Measurements from ENCODE around the gene TMED7.

DNA sequence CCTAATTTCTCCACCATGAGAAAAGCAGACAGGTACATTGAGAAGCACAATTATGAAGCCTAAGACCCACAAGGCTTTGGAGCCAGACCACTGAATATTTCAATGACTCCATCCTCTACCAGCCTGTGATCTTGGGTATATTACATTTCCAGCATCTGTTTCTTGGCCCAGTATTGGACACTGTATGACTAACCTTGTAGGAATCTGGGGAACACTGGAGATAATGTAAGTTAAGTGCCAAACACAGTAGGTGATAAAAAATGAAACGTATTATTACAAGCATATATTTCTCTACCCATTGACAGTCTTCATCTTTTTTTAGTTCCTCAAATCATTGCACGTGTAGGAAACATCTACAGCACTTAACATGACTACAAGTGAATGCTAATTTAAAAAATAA lies 52.7 kb downstream of the TMED7 start:
- TF ChIP-seq, protein P1, sequence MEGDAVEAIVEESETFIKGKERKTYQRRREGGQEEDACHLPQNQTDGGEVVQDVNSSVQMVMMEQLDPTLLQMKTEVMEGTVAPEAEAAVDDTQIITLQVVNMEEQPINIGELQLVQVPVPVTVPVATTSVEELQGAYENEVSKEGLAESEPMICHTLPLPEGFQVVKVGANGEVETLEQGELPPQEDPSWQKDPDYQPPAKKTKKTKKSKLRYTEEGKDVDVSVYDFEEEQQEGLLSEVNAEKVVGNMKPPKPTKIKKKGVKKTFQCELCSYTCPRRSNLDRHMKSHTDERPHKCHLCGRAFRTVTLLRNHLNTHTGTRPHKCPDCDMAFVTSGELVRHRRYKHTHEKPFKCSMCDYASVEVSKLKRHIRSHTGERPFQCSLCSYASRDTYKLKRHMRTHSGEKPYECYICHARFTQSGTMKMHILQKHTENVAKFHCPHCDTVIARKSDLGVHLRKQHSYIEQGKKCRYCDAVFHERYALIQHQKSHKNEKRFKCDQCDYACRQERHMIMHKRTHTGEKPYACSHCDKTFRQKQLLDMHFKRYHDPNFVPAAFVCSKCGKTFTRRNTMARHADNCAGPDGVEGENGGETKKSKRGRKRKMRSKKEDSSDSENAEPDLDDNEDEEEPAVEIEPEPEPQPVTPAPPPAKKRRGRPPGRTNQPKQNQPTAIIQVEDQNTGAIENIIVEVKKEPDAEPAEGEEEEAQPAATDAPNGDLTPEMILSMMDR (IDR thresholded peaks at IDR 0.05) = no peak
- TF ChIP-seq POLR2A (IDR thresholded peaks at IDR 0.05) (no peak), EP300 (IDR thresholded peaks at IDR 0.05) (no peak), POLR2AphosphoS5 (IDR thresholded peaks at IDR 0.05) (no peak)

All from suprapubic skin (tissue), 4 donors.